HepG2 (cell line): Measurements from ENCODE around the gene TNFAIP2. TPM values are rescaled to one million over a fixed set of nuclear protein-coding genes. Genes with fewer than 3 reads are reported as not detected.
A peak's percentile ranks its signal among the peaks of the same experiment; 100 is the strongest.

Source experiments
- ATAC-seq: fragments of 200-7000 bp; cut with Tn5 transposase; 3 replicates; pipeline ENCODE4 v1.9.1; 2020; ENCODE audit warnings: mild to moderate bottlenecking, moderate library complexity
- BruUV-seq: library from RNA; stranded (reverse); fragments of 400-500 nt; replicated peaks from 2 replicates; lab custom pipeline; 2021; lab: Mats Ljungman, UMichigan
- CTCF ChIA-PET: fragments of 300-600 bp; formaldehyde crosslinking; extraction: SDS; loops from one replicate; lab custom pipeline; 2021; ENCODE audit warnings: low total read pairs, inconsistent platforms, low intra/inter-chr PET ratio; lab: Yijun Ruan, JAX
- POLR2A ChIA-PET: fragments of 350-600 bp; sonication (Branson Sonifier 250); formaldehyde crosslinking; loops from one replicate; lab custom pipeline; 2020; ENCODE audit warnings: antibody characterized with exemption, inconsistent platforms; lab: Yijun Ruan, JAX
- DNase-seq: peaks from one replicate; pipeline ENCODE4 v3.0.0-alpha.2; 2015; ENCODE audit warnings: low spot score
- FAIRE-seq: peaks from 3 replicates; lab custom pipeline; 2011; peaks lifted over from hg19 to GRCh38; lab: Jason Lieb, UNC
- H2AFZ ChIP-seq: one replicate; pipeline ENCODE4 v1.6.1; 2011; ENCODE audit warnings: low read length, inconsistent platforms
- H3K27ac ChIP-seq: fragments of 300-600 bp; 3 replicates; pipeline ENCODE4 v1.8.0; 2011; ENCODE audit warnings: mixed run types, mild to moderate bottlenecking, mixed read lengths, low read length, inconsistent platforms; ENCODE audit not compliant: insufficient read depth; ENCODE audit errors: extremely low read length
- H3K27me3 ChIP-seq, 2 experiments: fragments of 200-600 bp in 1 of 2; 2 replicates in 1 of 2; 3 replicates in 1 of 2; pipeline versions ENCODE4 v1.6.0 to v1.8.0; 2011; ENCODE audit warnings: low read length in 2 of 2, mild to moderate bottlenecking in 2 of 2, moderate library complexity in 2 of 2, inconsistent platforms in 1 of 2; ENCODE audit not compliant: insufficient read depth in 2 of 2, control insufficient read depth in 1 of 2
- H3K36me3 ChIP-seq, 2 experiments: fragments of 200-600 bp in 1 of 2; replicated peaks in 1 of 2; 2 replicates in 1 of 2; 3 replicates in 1 of 2; pipeline versions ENCODE4 v1.5.1 to v1.8.0; 2011; ENCODE audit warnings: low read length in 2 of 2, inconsistent platforms in 1 of 2; ENCODE audit not compliant: insufficient read depth in 2 of 2, control insufficient read depth in 1 of 2
- H3K4me1 ChIP-seq: 2 replicates; pipeline ENCODE4 v1.5.1; 2012; ENCODE audit warnings: low read length, inconsistent platforms; ENCODE audit not compliant: insufficient read depth
- H3K4me2 ChIP-seq: 2 replicates; pipeline ENCODE4 v1.6.0; 2011; ENCODE audit warnings: low read depth, low read length, inconsistent platforms
- H3K4me3 ChIP-seq, 3 experiments: fragments of 200-600 bp in 1 of 3; sonication (generic), shearing (Covaris generic) in 1 of 3; replicated peaks in 1 of 3; 2 replicates each; pipeline ENCODE4 v1.5.1; 2011 to 2016; ENCODE audit warnings: low read length in 3 of 3, inconsistent platforms in 2 of 3, low read depth in 2 of 3, mild to moderate bottlenecking in 2 of 3, control low read depth in 1 of 3, mixed read lengths in 1 of 3; ENCODE audit not compliant: insufficient read depth in 1 of 3
- H3K79me2 ChIP-seq: one replicate; pipeline ENCODE4 v1.6.1; 2011; ENCODE audit warnings: low read length, inconsistent platforms; ENCODE audit not compliant: insufficient read depth
- H3K9ac ChIP-seq: 2 replicates; pipeline ENCODE4 v1.6.0; 2011; ENCODE audit warnings: mild to moderate bottlenecking, low read depth, low read length, inconsistent platforms; ENCODE audit not compliant: insufficient read depth
- H3K9me3 ChIP-seq: 2 replicates; pipeline ENCODE4 v1.5.1; 2012; ENCODE audit warnings: mild to moderate bottlenecking, low read length
- H4K20me1 ChIP-seq: 2 replicates; pipeline ENCODE4 v1.6.0; 2011; ENCODE audit warnings: inconsistent platforms, mild to moderate bottlenecking, low read length, moderate library complexity; ENCODE audit not compliant: insufficient read depth
- FOXK1 ChIP-seq: sonication (generic); formaldehyde crosslinking; IDR thresholded peaks from 2 replicates; pipeline ENCODE4 v1.4.0; 2020; ENCODE audit warnings: low read depth, missing genetic modification reagents, borderline replicate concordance
- FOXP1 ChIP-seq, 2 experiments: fragments of 450-650 bp in 1 of 2; IDR thresholded peaks; 2 replicates each; pipeline ENCODE4 v1.6.1; 2017 to 2018; ENCODE audit warnings: antibody characterized with exemption in 1 of 2
- PHB2 ChIP-seq: fragments of 450-650 bp; IDR thresholded peaks from 2 replicates; pipeline ENCODE4 v1.6.1; 2018; ENCODE audit not compliant: partially characterized antibody
- ZNF263 ChIP-seq: sonication (generic); formaldehyde crosslinking; IDR thresholded peaks from 2 replicates; pipeline ENCODE4 v1.4.0; 2020; ENCODE audit warnings: missing genetic modification reagents
- ZNF781 ChIP-seq: sonication (generic); formaldehyde crosslinking; IDR thresholded peaks from 2 replicates; pipeline ENCODE4 v1.5.1; 2020; ENCODE audit warnings: borderline replicate concordance, mild to moderate bottlenecking, missing genetic modification reagents; ENCODE audit errors: not compliant biosample characterization
- WGBS: methylation state at CpG from one replicate; pipeline ENCODE4 v1.1.6; 2017; ENCODE audit warnings: low lambda C conversion rate; 5-methylcytosine and 5-hydroxymethylcytosine counted together
- in situ Hi-C: cut with HindIII; loops from 2 replicates; pipeline ENCODE4 v1.10.0; 2017; ENCODE audit warnings: low pct_unique_long_range_greater_than_20kb; ENCODE audit not compliant: extremely low pct_ligation_motif_present
- intact Hi-C: fragments of 100-400 bp; cut with micrococcal nuclease; formaldehyde crosslinking; loops from one replicate; pipeline ENCODE4 v1.10.0; 2022; ENCODE audit not compliant: unreplicated experiment
- polyA plus RNA-seq, 8 experiments: library from polyadenylated mRNA; depleted of rRNA in 3 of 8; stranded (reverse) in 7 of 8; unstranded in 1 of 8; fragments of >200 nt; fragmentation: Illumina TruSeq in 4 of 8; extraction: Trizol in 4 of 8; gene quantifications; 2 replicates each; pipeline versions ENCODE4 v1.2.1 to v1.2.3, GENCODE V29; 2011 to 2016; ENCODE audit warnings: low read depth in 4 of 8, missing spikeins in 1 of 8, mixed read lengths in 1 of 8; ENCODE audit not compliant: insufficient read depth in 1 of 8
- total RNA-seq, 5 experiments: library from RNA; depleted of rRNA; stranded (reverse); fragments of >200 nt; fragmentation: Illumina TruSeq; extraction: Trizol; gene quantifications; 2 replicates each; pipeline ENCODE4 v1.2.3, GENCODE V29; 2016; ENCODE audit warnings: low read depth in 1 of 5
- TF ChIP-seq, protein P1 (sequence below): fragments of 450-650 bp; IDR thresholded peaks from 2 replicates; pipeline ENCODE4 v1.6.1; 2017; ENCODE audit warnings: mild to moderate bottlenecking
- TF ChIP-seq, protein P2 (sequence below): sonication (generic); formaldehyde crosslinking; IDR thresholded peaks from 2 replicates; pipeline ENCODE4 v1.4.0; 2020; ENCODE audit warnings: low read depth, mild to moderate bottlenecking, missing genetic modification reagents
- TF ChIP-seq, protein P3 (sequence below): sonication (generic); formaldehyde crosslinking; IDR thresholded peaks from 2 replicates; pipeline ENCODE4 v1.4.0; 2020; ENCODE audit warnings: mild to moderate bottlenecking, missing genetic modification reagents
- TF ChIP-seq, protein P4 (sequence below): sonication (generic); formaldehyde crosslinking; IDR thresholded peaks from 2 replicates; pipeline ENCODE4 v1.4.0; 2020; ENCODE audit warnings: mild to moderate bottlenecking, missing genetic modification reagents
- TF ChIP-seq, protein P5 (sequence below): sonication (generic); formaldehyde crosslinking; IDR thresholded peaks from 2 replicates; pipeline ENCODE4 v1.9.0; 2021; ENCODE audit warnings: missing genetic modification reagents, borderline replicate concordance
- TF ChIP-seq, protein P6 (sequence below): sonication (generic); formaldehyde crosslinking; IDR thresholded peaks from 2 replicates; pipeline ENCODE4 v1.9.0; 2022; ENCODE audit warnings: missing genetic modification reagents, mild to moderate bottlenecking, borderline replicate concordance

TNFAIP2 gene
- total and polyA plus RNA-seq, 2 of the 13 experiments (the other 11 are each of a cell fraction or from before 2014, with no cell fraction given), result 0.46 to 1.5 TPM

DNA sequence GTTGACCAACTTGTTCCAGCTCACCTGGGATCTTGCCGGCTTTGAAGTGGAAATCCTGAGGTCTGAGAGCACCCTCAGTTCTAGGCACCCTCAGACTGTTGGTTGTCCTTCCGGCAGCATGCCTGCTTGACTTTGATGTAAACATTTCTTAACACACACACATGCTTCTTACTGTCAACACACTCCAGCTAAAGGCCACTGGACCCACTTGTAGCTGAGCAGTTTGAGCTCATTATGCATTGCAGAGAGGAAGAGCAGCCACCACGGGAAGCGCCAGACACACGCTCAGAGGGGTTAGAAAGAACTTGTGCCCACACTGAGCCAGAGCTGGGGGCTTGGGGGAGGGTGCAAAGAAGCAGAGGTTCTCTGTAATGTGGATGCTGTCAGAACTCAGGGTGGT, 55.8 kb downstream of the TNFAIP2 start:
- H3K9me3 ChIP-seq, result no peaks in the 10 kb centered on the region; the same call in 1 of the 2 replicates
- CTCF ChIA-PET, result no interaction called here
- TF ChIP-seq ZNF781 (CRISPR knock-in tag) (no peak), FOXP1 (IDR thresholded peaks at IDR 0.05) (no peak), FOXP1 (CRISPR knock-in tag; IDR thresholded peaks at IDR 0.05) (no peak), ZNF263 (CRISPR knock-in tag) (no peak), FOXK1 (no peak), PHB2 (no peak)
- TF ChIP-seq, protein P1, sequence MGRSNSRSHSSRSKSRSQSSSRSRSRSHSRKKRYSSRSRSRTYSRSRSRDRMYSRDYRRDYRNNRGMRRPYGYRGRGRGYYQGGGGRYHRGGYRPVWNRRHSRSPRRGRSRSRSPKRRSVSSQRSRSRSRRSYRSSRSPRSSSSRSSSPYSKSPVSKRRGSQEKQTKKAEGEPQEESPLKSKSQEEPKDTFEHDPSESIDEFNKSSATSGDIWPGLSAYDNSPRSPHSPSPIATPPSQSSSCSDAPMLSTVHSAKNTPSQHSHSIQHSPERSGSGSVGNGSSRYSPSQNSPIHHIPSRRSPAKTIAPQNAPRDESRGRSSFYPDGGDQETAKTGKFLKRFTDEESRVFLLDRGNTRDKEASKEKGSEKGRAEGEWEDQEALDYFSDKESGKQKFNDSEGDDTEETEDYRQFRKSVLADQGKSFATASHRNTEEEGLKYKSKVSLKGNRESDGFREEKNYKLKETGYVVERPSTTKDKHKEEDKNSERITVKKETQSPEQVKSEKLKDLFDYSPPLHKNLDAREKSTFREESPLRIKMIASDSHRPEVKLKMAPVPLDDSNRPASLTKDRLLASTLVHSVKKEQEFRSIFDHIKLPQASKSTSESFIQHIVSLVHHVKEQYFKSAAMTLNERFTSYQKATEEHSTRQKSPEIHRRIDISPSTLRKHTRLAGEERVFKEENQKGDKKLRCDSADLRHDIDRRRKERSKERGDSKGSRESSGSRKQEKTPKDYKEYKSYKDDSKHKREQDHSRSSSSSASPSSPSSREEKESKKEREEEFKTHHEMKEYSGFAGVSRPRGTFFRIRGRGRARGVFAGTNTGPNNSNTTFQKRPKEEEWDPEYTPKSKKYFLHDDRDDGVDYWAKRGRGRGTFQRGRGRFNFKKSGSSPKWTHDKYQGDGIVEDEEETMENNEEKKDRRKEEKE, result no peak
- TF ChIP-seq, protein P2, sequence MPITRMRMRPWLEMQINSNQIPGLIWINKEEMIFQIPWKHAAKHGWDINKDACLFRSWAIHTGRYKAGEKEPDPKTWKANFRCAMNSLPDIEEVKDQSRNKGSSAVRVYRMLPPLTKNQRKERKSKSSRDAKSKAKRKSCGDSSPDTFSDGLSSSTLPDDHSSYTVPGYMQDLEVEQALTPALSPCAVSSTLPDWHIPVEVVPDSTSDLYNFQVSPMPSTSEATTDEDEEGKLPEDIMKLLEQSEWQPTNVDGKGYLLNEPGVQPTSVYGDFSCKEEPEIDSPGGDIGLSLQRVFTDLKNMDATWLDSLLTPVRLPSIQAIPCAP (CRISPR knock-in tag), result no peak
- TF ChIP-seq, protein P3, sequence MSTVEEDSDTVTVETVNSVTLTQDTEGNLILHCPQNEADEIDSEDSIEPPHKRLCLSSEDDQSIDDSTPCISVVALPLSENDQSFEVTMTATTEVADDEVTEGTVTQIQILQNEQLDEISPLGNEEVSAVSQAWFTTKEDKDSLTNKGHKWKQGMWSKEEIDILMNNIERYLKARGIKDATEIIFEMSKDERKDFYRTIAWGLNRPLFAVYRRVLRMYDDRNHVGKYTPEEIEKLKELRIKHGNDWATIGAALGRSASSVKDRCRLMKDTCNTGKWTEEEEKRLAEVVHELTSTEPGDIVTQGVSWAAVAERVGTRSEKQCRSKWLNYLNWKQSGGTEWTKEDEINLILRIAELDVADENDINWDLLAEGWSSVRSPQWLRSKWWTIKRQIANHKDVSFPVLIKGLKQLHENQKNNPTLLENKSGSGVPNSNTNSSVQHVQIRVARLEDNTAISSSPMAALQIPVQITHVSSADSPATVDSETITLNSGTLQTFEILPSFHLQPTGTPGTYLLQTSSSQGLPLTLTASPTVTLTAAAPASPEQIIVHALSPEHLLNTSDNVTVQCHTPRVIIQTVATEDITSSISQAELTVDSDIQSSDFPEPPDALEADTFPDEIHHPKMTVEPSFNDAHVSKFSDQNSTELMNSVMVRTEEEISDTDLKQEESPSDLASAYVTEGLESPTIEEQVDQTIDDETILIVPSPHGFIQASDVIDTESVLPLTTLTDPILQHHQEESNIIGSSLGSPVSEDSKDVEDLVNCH (CRISPR knock-in tag), result no peak
- TF ChIP-seq, protein P4, sequence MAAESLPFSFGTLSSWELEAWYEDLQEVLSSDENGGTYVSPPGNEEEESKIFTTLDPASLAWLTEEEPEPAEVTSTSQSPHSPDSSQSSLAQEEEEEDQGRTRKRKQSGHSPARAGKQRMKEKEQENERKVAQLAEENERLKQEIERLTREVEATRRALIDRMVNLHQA (CRISPR knock-in tag), result no peak
- TF ChIP-seq, protein P5, sequence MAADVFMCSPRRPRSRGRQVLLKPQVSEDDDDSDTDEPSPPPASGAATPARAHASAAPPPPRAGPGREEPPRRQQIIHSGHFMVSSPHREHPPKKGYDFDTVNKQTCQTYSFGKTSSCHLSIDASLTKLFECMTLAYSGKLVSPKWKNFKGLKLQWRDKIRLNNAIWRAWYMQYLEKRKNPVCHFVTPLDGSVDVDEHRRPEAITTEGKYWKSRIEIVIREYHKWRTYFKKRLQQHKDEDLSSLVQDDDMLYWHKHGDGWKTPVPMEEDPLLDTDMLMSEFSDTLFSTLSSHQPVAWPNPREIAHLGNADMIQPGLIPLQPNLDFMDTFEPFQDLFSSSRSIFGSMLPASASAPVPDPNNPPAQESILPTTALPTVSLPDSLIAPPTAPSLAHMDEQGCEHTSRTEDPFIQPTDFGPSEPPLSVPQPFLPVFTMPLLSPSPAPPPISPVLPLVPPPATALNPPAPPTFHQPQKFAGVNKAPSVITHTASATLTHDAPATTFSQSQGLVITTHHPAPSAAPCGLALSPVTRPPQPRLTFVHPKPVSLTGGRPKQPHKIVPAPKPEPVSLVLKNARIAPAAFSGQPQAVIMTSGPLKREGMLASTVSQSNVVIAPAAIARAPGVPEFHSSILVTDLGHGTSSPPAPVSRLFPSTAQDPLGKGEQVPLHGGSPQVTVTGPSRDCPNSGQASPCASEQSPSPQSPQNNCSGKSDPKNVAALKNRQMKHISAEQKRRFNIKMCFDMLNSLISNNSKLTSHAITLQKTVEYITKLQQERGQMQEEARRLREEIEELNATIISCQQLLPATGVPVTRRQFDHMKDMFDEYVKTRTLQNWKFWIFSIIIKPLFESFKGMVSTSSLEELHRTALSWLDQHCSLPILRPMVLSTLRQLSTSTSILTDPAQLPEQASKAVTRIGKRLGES, result no peak
- TF ChIP-seq, protein P6, sequence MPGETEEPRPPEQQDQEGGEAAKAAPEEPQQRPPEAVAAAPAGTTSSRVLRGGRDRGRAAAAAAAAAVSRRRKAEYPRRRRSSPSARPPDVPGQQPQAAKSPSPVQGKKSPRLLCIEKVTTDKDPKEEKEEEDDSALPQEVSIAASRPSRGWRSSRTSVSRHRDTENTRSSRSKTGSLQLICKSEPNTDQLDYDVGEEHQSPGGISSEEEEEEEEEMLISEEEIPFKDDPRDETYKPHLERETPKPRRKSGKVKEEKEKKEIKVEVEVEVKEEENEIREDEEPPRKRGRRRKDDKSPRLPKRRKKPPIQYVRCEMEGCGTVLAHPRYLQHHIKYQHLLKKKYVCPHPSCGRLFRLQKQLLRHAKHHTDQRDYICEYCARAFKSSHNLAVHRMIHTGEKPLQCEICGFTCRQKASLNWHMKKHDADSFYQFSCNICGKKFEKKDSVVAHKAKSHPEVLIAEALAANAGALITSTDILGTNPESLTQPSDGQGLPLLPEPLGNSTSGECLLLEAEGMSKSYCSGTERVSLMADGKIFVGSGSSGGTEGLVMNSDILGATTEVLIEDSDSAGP (CRISPR knock-in tag), result no peak

More for the DNA sequence above, 55.8 kb downstream of the TNFAIP2 start:
- no TSS peak for BruUV-seq
- no peak overlapping the region for H3K4me3 ChIP-seq
- no peaks in the 10 kb centered on the region for H4K20me1 ChIP-seq
- H3K79me2 ChIP-seq, result no peaks in the 10 kb centered on the region
- no peaks in the 10 kb centered on the region for H3K27me3 ChIP-seq
- H3K9ac ChIP-seq, result no peak overlapping the region
- H3K27ac ChIP-seq, result no peak overlapping the region
- 6% methylated on average over 3 of the region's 5 CpGs for WGBS
- in situ Hi-C loops (no loop called here), intact Hi-C loops (no loop called here)
- peak; percentile 38; the same call in 1 of the 3 replicates for ATAC-seq
- POLR2A ChIA-PET, result interaction anchor here (1.0 kb wide), 1 partner anchor 67 kb away, joined by 3 read pairs; no protein-coding TSS in a partner anchor
- DNase-seq, result no peak
- no peak overlapping the region for H3K4me2 ChIP-seq
- H2AFZ ChIP-seq, result no peak overlapping the region
- H3K4me1 ChIP-seq, result peaks cover 19% of the 10 kb centered on the region
- H3K36me3 ChIP-seq, result no peaks in the 10 kb centered on the region
- no peak for FAIRE-seq
